PC-9 (cell line): ENCODE results near the gene EXOSC7. TPM values are rescaled to one million over a fixed set of nuclear protein-coding genes. Genes with fewer than 3 reads are reported as not detected.

Experiments used
- BruUV-seq: library from RNA; stranded (reverse); fragments of 400-500 nt; replicated peaks from 2 replicates; lab custom pipeline; 2021; lab: Mats Ljungman, UMichigan
- CTCF ChIA-PET: fragments of 300-600 bp; sonication (Branson Sonifier 250); formaldehyde crosslinking; loops from one replicate; lab custom pipeline; 2022; ENCODE audit warnings: antibody characterized with exemption; lab: Charles Lee
- POLR2A ChIA-PET: fragments of 300-600 bp; sonication (Branson Sonifier 250); formaldehyde crosslinking; loops from one replicate; lab custom pipeline; 2022; ENCODE audit warnings: antibody characterized with exemption; ENCODE audit not compliant: unreplicated experiment; lab: Charles Lee
- DNase-seq, 2 experiments: peaks; one replicate each; pipeline versions ENCODE4 v3.0.0 to v3.0.0-alpha.2; 2015 to 2022; ENCODE audit warnings: mixed read lengths in 1 of 2
- H2AFZ ChIP-seq: fragments of 200-600 bp; sonication (generic); 2 replicates; pipeline ENCODE4 v1.8.1; 2017; ENCODE audit warnings: antibody characterized with exemption
- H3F3A ChIP-seq: fragments of 200-600 bp; sonication (generic); 2 replicates; pipeline ENCODE4 v1.8.1; 2017; ENCODE audit warnings: antibody characterized with exemption, mild to moderate bottlenecking, low read depth; ENCODE audit not compliant: insufficient read depth
- H3K27ac ChIP-seq: fragments of 200-600 bp; sonication (generic); 2 replicates; pipeline ENCODE4 v1.6.1; 2016; ENCODE audit warnings: mixed run types
- H3K27me3 ChIP-seq: fragments of 200-600 bp; sonication (generic); 2 replicates; pipeline ENCODE4 v1.6.1; 2016; ENCODE audit warnings: low read depth, mixed run types; ENCODE audit not compliant: insufficient read depth
- H3K36me3 ChIP-seq: fragments of 200-600 bp; sonication (generic); 2 replicates; pipeline ENCODE4 v1.6.1; 2016; ENCODE audit warnings: low read depth, mixed run types
- H3K4me1 ChIP-seq: fragments of 200-600 bp; sonication (generic); replicated peaks from 2 replicates; pipeline ENCODE4 v1.6.1; 2016; ENCODE audit warnings: mixed run types; ENCODE audit not compliant: insufficient read depth
- H3K4me2 ChIP-seq: fragments of 200-600 bp; sonication (generic); 2 replicates; pipeline ENCODE4 v1.6.1; 2017; ENCODE audit warnings: mixed run types
- H3K4me3 ChIP-seq: fragments of 200-600 bp; sonication (generic); 2 replicates; pipeline ENCODE4 v1.6.1; 2016; ENCODE audit warnings: mixed run types
- H3K79me2 ChIP-seq: fragments of 200-600 bp; sonication (generic); 2 replicates; pipeline ENCODE4 v1.6.1; 2017; ENCODE audit warnings: low read depth, mixed run types
- H3K9me2 ChIP-seq: fragments of 200-600 bp; sonication (generic); 2 replicates; pipeline ENCODE4 v1.8.1; 2017; ENCODE audit warnings: mild to moderate bottlenecking; ENCODE audit not compliant: insufficient read depth
- H3K9me3 ChIP-seq: fragments of 200-600 bp; sonication (generic); 2 replicates; pipeline ENCODE4 v1.8.1; 2016; ENCODE audit warnings: low read depth; ENCODE audit not compliant: insufficient read depth
- H4K20me1 ChIP-seq: fragments of 200-600 bp; sonication (generic); 2 replicates; pipeline ENCODE4 v1.8.1; 2017; ENCODE audit not compliant: insufficient read depth
- CTCF ChIP-seq: fragments of 200-600 bp; sonication (generic); conservative IDR thresholded peaks from 2 replicates; pipeline ENCODE4 v1.6.1; 2017; ENCODE audit warnings: mixed run types, antibody characterized with exemption, mild to moderate bottlenecking, moderate library complexity
- EZH2 ChIP-seq: fragments of 200-600 bp; sonication (generic); IDR thresholded peaks from 2 replicates; pipeline ENCODE4 v1.8.0; 2017; ENCODE audit warnings: antibody characterized with exemption, low read depth
- intact Hi-C: fragments of 100-400 bp; cut with micrococcal nuclease; formaldehyde crosslinking; loops from one replicate; pipeline ENCODE4 v1.10.0; 2022; ENCODE audit not compliant: unreplicated experiment
- total RNA-seq: library from RNA; stranded (reverse); gene quantifications from 2 replicates; pipeline ENCODE4 v1.2.3, GENCODE V29; 2021

The EXOSC7 gene
- total RNA-seq, 1 experiment from 2014 or later = 56.2 TPM

GRCh38 chr3:44929782-44930181 is 46.3 kb upstream of the EXOSC7 start:
- no peak overlapping the region for H3K4me2 ChIP-seq
- H3K9me3 ChIP-seq = no peaks in the 10 kb centered on the region
- ChIA-PET CTCF (no interaction called here), POLR2A (interaction anchor here (0.6 kb wide), 1 partner anchor 9 kb away, joined by 3 read pairs; no protein-coding TSS in a partner anchor)
- no peak overlapping the region for H3K4me3 ChIP-seq
- DNase-seq = no peak
- no peaks in the 10 kb centered on the region for H3K4me1 ChIP-seq
- no peak overlapping the region for H3K27ac ChIP-seq
- no peaks in the 10 kb centered on the region for H3K79me2 ChIP-seq
- H4K20me1 ChIP-seq = no peaks in the 10 kb centered on the region; the same call in 1 of the 2 replicates
- H3K9me2 ChIP-seq = no peaks in the 10 kb centered on the region
- H3K27me3 ChIP-seq = no peaks in the 10 kb centered on the region
- intact Hi-C loops = no loop called here
- H3K36me3 ChIP-seq = no peaks in the 10 kb centered on the region
- no peak overlapping the region for H2AFZ ChIP-seq
- H3F3A ChIP-seq = no peaks in the 10 kb centered on the region
- TF ChIP-seq EZH2 (no peak), CTCF (no peak)
- no TSS peak for BruUV-seq

DNA sequence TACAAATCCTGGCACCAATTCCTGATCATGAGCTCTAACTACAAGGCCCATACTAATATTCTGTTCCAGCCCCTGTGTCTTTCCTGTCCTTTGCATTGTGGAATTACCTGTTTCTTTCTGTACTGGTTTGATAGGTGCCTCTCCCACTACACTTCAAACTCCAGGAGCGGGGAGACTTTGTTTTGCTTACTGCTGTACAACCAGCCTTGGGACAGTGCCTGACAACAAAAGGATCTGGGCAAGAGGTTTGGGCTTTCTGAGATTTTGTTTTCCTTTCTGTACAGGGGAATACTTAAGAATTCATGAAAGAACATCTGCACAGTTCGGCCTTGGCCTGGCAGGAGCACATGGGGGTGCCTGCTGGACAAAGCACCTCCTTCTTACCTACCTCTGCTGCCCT is 45.1 kb upstream of the EXOSC7 start:
- H3K9me3 ChIP-seq = no peaks in the 10 kb centered on the region
- H3K4me1 ChIP-seq = no peaks in the 10 kb centered on the region
- H3K27ac ChIP-seq = no peak overlapping the region
- intact Hi-C loops = no loop called here
- BruUV-seq = no TSS peak
- no peak overlapping the region for H2AFZ ChIP-seq
- H3F3A ChIP-seq = no peaks in the 10 kb centered on the region
- H3K79me2 ChIP-seq = no peaks in the 10 kb centered on the region
- H3K4me2 ChIP-seq = no peak overlapping the region
- no peaks in the 10 kb centered on the region; the same call in 1 of the 2 replicates for H4K20me1 ChIP-seq
- POLR2A ChIA-PET = no interaction called here
- no peak for DNase-seq
- no peaks in the 10 kb centered on the region for H3K36me3 ChIP-seq
- CTCF ChIA-PET = no interaction called here
- no peak for TF ChIP-seq CTCF
- no peak for TF ChIP-seq EZH2
- H3K27me3 ChIP-seq = no peaks in the 10 kb centered on the region
- no peak overlapping the region for H3K4me3 ChIP-seq
- H3K9me2 ChIP-seq = no peaks in the 10 kb centered on the region

DNA sequence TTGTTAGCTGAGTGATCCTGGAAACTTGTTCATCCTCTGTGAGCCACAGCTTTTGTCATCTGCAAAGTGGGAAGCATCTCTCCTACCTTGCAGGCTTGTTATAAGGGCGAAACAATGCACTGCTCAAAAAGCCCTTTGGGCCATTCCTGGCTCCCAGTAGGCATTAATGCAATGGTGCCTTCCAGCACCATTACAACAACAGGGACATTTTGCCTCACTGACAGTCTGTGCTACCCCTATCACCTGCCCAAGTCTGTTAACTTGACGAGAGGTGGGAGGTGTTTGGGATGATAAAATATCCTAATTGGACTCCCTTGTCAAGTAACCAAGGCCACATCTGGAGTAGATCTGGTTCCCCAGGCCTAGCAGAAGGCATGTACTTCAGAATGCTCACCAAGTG is 44.3 kb upstream of the EXOSC7 start:
- DNase-seq = no peak
- Histone ChIP-seq H3K9me2 (no peaks in the 10 kb centered on the region), H3K36me3 (no peaks in the 10 kb centered on the region), H3K4me3 (no peak overlapping the region), H3K27ac (no peak overlapping the region), H3K4me1 (no peaks in the 10 kb centered on the region), H3K27me3 (no peaks in the 10 kb centered on the region), H3K9me3 (no peaks in the 10 kb centered on the region), H3K79me2 (no peaks in the 10 kb centered on the region), H2AFZ (no peak overlapping the region), H4K20me1 (no peaks in the 10 kb centered on the region; the same call in 1 of the 2 replicates), H3F3A (no peaks in the 10 kb centered on the region), H3K4me2 (no peak overlapping the region)
- no TSS peak for BruUV-seq
- ChIA-PET POLR2A (no interaction called here), CTCF (no interaction called here)
- TF ChIP-seq EZH2 (no peak), CTCF (no peak)
- intact Hi-C loops = no loop called here
